ENCODE data around the gene EIF2AK2.

Gene EIF2AK2

GRCh38 chr2:37070931-37071330 is 85.8 kb downstream of the EIF2AK2 start:
- Histone ChIP-seq H3K27me3 (no peaks in the 10 kb centered on the region), H3K4me3 (ENCODE audit: low read depth in 1 of 2, low read length in 1 of 2) (no peak overlapping the region), H3K9me3 (no peaks in the 10 kb centered on the region), H3K36me3 (peaks cover 77% of the 10 kb centered on the region), H3K4me1 (ENCODE audit: control insufficient read depth in 1 of 2, insufficient read depth in 1 of 2, low read depth in 1 of 2, low read length in 1 of 2) (no peaks in the 10 kb centered on the region), H3K27ac (no peak overlapping the region)
- TF ChIP-seq CTCF (IDR thresholded peaks at IDR 0.05), result no peak

- peaks cover 80% of the 10 kb centered on the region for H3K36me3 ChIP-seq
- no peaks in the 10 kb centered on the region for H3K27me3 ChIP-seq
- TF ChIP-seq CTCF (IDR thresholded peaks at IDR 0.05), result no peak
- H3K4me1 ChIP-seq (ENCODE audit: control insufficient read depth in 1 of 2, insufficient read depth in 1 of 2, low read depth in 1 of 2, low read length in 1 of 2), result no peaks in the 10 kb centered on the region
- H3K4me3 ChIP-seq (ENCODE audit: low read depth in 1 of 2, low read length in 1 of 2), result no peak overlapping the region
- no peaks in the 10 kb centered on the region for H3K9me3 ChIP-seq
- no peak overlapping the region for H3K27ac ChIP-seq
Observed at GRCh38 chr2:37068686-37069085, 88.1 kb downstream of the EIF2AK2 start.

GRCh38 chr2:37061776-37062175 is 95.0 kb downstream of the EIF2AK2 start:
- H3K36me3 ChIP-seq, result peaks cover 95% of the 10 kb centered on the region
- H3K27me3 ChIP-seq, result no peaks in the 10 kb centered on the region
- no peak overlapping the region for H3K27ac ChIP-seq
- no peak for TF ChIP-seq CTCF (IDR thresholded peaks at IDR 0.05)
- no peaks in the 10 kb centered on the region for H3K9me3 ChIP-seq
- no peaks in the 10 kb centered on the region for H3K4me1 ChIP-seq (ENCODE audit: control insufficient read depth in 1 of 2, insufficient read depth in 1 of 2, low read depth in 1 of 2, low read length in 1 of 2)
- no peak overlapping the region for H3K4me3 ChIP-seq (ENCODE audit: low read depth in 1 of 2, low read length in 1 of 2)

- H3K36me3 ChIP-seq, result peaks cover 95% of the 10 kb centered on the region
- no peak overlapping the region for H3K4me3 ChIP-seq (ENCODE audit: low read depth in 1 of 2, low read length in 1 of 2)
- no peaks in the 10 kb centered on the region for H3K4me1 ChIP-seq (ENCODE audit: control insufficient read depth in 1 of 2, insufficient read depth in 1 of 2, low read depth in 1 of 2, low read length in 1 of 2)
- H3K9me3 ChIP-seq, result no peaks in the 10 kb centered on the region
- H3K27me3 ChIP-seq, result no peaks in the 10 kb centered on the region
- no peak overlapping the region for H3K27ac ChIP-seq
- no peak for TF ChIP-seq CTCF (IDR thresholded peaks at IDR 0.05)
Observed at GRCh38 chr2:37061013-37061711, 95.6 kb downstream of the EIF2AK2 start.

- Histone ChIP-seq H3K36me3 (peaks cover 95% of the 10 kb centered on the region), H3K27me3 (no peaks in the 10 kb centered on the region), H3K9me3 (no peaks in the 10 kb centered on the region), H3K4me3 (ENCODE audit: low read depth in 1 of 2, low read length in 1 of 2) (no peak overlapping the region), H3K27ac (no peak overlapping the region), H3K4me1 (ENCODE audit: control insufficient read depth in 1 of 2, insufficient read depth in 1 of 2, low read depth in 1 of 2, low read length in 1 of 2) (no peaks in the 10 kb centered on the region)
- TF ChIP-seq CTCF (IDR thresholded peaks at IDR 0.05), result no peak
Observed at GRCh38 chr2:37060446-37060845, 96.3 kb downstream of the EIF2AK2 start.

Data from neutrophil (primary cell).